ENCODE data around the gene VENTX. TPM values are rescaled to one million over a fixed set of nuclear protein-coding genes. Genes with fewer than 3 reads are reported as not detected.
"Not testable (repeated sequence)": the region's sequence is repeated elsewhere in the genome, so short reads cannot be mapped to it uniquely, and the experiment has no call there.

Gene VENTX
- total and polyA plus RNA-seq, 2 experiments from 2014 or later, result not detected

GRCh38 chr10:133263674-133264073 lies 26.0 kb downstream of the VENTX start:
- no peaks in the 10 kb centered on the region for H3K9me3 ChIP-seq (ENCODE audit: low read depth)
- H3K4me3 ChIP-seq, result no peak overlapping the region
- H3K27me3 ChIP-seq, result no peaks in the 10 kb centered on the region
- H3K27ac ChIP-seq, result no peak overlapping the region
- peaks cover 5% of the 10 kb centered on the region for H3K4me1 ChIP-seq (ENCODE audit: low read depth)
- no peaks in the 10 kb centered on the region for H3K36me3 ChIP-seq
- TF ChIP-seq, protein P1, sequence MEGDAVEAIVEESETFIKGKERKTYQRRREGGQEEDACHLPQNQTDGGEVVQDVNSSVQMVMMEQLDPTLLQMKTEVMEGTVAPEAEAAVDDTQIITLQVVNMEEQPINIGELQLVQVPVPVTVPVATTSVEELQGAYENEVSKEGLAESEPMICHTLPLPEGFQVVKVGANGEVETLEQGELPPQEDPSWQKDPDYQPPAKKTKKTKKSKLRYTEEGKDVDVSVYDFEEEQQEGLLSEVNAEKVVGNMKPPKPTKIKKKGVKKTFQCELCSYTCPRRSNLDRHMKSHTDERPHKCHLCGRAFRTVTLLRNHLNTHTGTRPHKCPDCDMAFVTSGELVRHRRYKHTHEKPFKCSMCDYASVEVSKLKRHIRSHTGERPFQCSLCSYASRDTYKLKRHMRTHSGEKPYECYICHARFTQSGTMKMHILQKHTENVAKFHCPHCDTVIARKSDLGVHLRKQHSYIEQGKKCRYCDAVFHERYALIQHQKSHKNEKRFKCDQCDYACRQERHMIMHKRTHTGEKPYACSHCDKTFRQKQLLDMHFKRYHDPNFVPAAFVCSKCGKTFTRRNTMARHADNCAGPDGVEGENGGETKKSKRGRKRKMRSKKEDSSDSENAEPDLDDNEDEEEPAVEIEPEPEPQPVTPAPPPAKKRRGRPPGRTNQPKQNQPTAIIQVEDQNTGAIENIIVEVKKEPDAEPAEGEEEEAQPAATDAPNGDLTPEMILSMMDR (IDR thresholded peaks at IDR 0.05; ENCODE audit: low read depth, low read length), result no peak
- no peak for DNase-seq (ENCODE audit: low read depth in 1 of 2, low spot score in 1 of 2)

- Histone ChIP-seq H3K9me3 (ENCODE audit: low read depth) (no peaks in the 10 kb centered on the region), H3K36me3 (no peaks in the 10 kb centered on the region), H3K27ac (no peak overlapping the region), H3K4me3 (no peak overlapping the region), H3K4me1 (ENCODE audit: low read depth) (peaks cover 5% of the 10 kb centered on the region), H3K27me3 (no peaks in the 10 kb centered on the region)
- no peak for DNase-seq (ENCODE audit: low read depth in 1 of 2, low spot score in 1 of 2)
- TF ChIP-seq, protein P1 (IDR thresholded peaks at IDR 0.05; ENCODE audit: low read depth, low read length), result no peak
Observed at GRCh38 chr10:133264461-133264860, 26.8 kb downstream of the VENTX start.

DNA sequence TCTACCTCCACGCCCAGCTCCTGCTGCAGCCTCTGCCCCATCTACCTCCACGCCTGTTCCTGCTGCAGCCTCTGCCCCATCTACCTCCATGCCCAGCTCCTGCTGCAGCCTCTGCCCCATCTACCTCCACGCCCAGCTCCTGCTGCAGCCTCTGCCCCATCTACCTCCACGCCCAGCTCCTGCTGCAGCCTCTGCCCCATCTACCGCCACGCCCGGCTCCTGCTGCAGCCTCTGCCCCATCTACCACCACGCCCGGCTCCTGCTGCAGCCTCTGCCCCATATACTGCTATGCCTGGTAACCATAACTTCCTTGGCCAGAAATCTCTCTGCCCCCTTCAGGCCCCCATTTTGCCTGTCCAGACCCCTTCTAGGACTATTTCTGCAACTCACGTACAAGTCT lies 27.4 kb downstream of the VENTX start:
- not testable (repeated sequence) for H3K9me3 ChIP-seq (ENCODE audit: low read depth); H3K4me1 ChIP-seq (ENCODE audit: low read depth); H3K4me3 ChIP-seq; H3K27me3 ChIP-seq; DNase-seq (ENCODE audit: low read depth in 1 of 2, low spot score in 1 of 2); H3K36me3 ChIP-seq; H3K27ac ChIP-seq

DNA sequence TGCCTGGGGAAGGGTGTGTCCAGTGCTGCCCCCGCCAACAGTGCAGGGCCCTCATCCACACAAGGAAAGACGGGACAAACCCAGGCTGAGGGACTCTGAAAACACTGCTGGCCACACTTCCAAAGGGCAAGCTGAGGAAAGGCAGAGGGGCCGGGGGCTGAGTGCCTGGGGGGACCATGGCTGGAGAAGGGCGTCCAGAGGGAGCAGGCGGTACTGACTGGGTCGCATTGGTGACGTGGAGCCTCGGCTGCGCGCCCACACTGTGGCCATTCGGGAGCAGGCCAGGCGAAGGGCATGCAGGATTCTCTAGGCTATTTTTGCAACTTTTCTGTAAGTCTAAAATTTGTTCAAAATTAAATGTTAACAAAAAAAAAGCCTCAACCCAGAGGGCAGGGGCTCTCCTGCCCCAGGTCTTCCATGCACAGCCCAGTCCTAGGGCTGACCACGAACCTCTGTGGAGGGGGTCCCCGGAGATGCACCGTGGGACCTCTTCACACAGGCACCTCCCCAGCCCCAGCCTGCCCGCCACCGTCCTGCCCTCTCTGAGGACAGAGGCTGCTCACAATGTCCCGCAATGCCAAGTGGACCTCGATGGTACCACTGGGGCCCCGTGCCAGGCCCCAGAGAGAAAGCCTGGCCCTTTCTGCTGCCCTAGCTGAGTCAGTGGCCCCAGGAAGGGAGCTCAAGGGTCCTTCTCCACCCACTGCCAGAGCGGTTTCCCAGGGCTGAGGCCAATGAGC lies 28.6 kb downstream of the VENTX start:
- Histone ChIP-seq H3K36me3 (no peaks in the 10 kb centered on the region), H3K4me1 (ENCODE audit: low read depth) (peaks cover 1% of the 10 kb centered on the region), H3K4me3 (no peak overlapping the region), H3K27ac (no peak overlapping the region), H3K9me3 (ENCODE audit: low read depth) (no peaks in the 10 kb centered on the region), H3K27me3 (no peaks in the 10 kb centered on the region)
- DNase-seq (ENCODE audit: low read depth in 1 of 2, low spot score in 1 of 2), result no peak
- TF ChIP-seq, protein P1 (IDR thresholded peaks at IDR 0.05; ENCODE audit: low read depth, low read length), result no peak

DNA sequence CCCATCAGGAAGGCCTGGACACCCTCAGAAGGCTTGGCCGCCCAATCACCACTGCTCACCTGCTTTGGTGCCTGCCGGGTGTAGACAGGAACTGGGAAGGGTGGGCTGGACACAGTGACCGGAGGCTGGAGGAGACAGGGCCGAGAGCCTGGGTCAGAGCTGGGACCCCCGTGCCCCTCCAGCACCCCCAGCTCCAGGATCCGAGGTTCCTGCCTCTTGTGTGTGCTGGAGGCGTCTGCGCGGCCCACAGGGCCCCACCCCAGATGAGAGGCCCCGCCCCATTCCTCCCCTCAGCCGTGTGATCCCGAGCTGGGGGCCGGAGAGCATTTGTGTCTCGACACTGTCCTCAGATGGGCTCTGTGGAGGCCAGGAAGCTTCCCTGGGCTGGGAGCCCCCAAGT lies 29.6 kb downstream of the VENTX start:
- H3K27me3 ChIP-seq, result no peaks in the 10 kb centered on the region
- TF ChIP-seq, protein P1 (IDR thresholded peaks at IDR 0.05; ENCODE audit: low read depth, low read length), result no peak
- H3K27ac ChIP-seq, result no peak overlapping the region
- no peaks in the 10 kb centered on the region for H3K9me3 ChIP-seq (ENCODE audit: low read depth)
- DNase-seq (ENCODE audit: low read depth in 1 of 2, low spot score in 1 of 2), result no peak
- H3K36me3 ChIP-seq, result no peaks in the 10 kb centered on the region
- no peaks in the 10 kb centered on the region for H3K4me1 ChIP-seq (ENCODE audit: low read depth)
- no peak overlapping the region for H3K4me3 ChIP-seq

DNA sequence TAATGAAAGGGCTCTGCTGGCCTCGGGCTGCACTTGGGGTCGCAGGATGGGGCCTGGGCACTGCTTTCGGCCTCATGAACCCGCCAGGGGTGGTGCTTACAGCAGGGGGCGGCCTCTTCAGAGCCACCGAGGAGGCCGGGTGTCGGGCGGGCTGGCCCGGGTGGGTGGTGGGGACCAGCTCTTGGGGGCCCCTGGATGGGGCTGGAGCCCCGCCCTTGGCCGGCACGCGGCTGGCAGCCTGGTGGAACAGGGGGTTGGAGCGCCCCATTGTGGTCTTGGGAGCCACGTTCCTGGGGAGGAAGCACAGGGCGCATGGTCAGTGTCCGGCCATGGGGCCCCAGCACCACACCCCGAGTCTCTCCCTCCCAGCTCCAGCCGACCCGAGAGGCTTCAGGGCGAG lies 30.2 kb downstream of the VENTX start:
- Histone ChIP-seq H3K9me3 (ENCODE audit: low read depth) (no peaks in the 10 kb centered on the region), H3K27me3 (no peaks in the 10 kb centered on the region), H3K4me3 (no peak overlapping the region), H3K27ac (no peak overlapping the region), H3K4me1 (ENCODE audit: low read depth) (no peaks in the 10 kb centered on the region), H3K36me3 (no peaks in the 10 kb centered on the region)
- DNase-seq (ENCODE audit: low read depth in 1 of 2, low spot score in 1 of 2), result no peak
- TF ChIP-seq, protein P1 (IDR thresholded peaks at IDR 0.05; ENCODE audit: low read depth, low read length), result no peak

All from cardiac muscle cell (in vitro differentiated cells and primary cell).